Hematopoietic multipotent progenitor cell (in vitro differentiated cells): ENCODE results near the gene TAB3. TPM values are rescaled to one million over a fixed set of nuclear protein-coding genes. Genes with fewer than 3 reads are reported as not detected.
A peak's percentile ranks its signal among the peaks of the same experiment; 100 is the strongest.

Experiments used
- DNase-seq, 3 donors: peaks; one replicate each; pipeline ENCODE4 v3.0.0-alpha.2; 2011 to 2015; ENCODE audit warnings: low read depth in 2 of 3, low spot score in 2 of 3
- total RNA-seq: library from RNA; depleted of rRNA; stranded (reverse); fragments of >200 nt; gene quantifications from one replicate; pipeline ENCODE4 v1.2.3, GENCODE V29; 2012

The TAB3 gene, protein sequence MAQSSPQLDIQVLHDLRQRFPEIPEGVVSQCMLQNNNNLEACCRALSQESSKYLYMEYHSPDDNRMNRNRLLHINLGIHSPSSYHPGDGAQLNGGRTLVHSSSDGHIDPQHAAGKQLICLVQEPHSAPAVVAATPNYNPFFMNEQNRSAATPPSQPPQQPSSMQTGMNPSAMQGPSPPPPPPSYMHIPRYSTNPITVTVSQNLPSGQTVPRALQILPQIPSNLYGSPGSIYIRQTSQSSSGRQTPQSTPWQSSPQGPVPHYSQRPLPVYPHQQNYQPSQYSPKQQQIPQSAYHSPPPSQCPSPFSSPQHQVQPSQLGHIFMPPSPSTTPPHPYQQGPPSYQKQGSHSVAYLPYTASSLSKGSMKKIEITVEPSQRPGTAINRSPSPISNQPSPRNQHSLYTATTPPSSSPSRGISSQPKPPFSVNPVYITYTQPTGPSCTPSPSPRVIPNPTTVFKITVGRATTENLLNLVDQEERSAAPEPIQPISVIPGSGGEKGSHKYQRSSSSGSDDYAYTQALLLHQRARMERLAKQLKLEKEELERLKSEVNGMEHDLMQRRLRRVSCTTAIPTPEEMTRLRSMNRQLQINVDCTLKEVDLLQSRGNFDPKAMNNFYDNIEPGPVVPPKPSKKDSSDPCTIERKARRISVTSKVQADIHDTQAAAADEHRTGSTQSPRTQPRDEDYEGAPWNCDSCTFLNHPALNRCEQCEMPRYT
- total RNA-seq = 11.0 TPM

DNA sequence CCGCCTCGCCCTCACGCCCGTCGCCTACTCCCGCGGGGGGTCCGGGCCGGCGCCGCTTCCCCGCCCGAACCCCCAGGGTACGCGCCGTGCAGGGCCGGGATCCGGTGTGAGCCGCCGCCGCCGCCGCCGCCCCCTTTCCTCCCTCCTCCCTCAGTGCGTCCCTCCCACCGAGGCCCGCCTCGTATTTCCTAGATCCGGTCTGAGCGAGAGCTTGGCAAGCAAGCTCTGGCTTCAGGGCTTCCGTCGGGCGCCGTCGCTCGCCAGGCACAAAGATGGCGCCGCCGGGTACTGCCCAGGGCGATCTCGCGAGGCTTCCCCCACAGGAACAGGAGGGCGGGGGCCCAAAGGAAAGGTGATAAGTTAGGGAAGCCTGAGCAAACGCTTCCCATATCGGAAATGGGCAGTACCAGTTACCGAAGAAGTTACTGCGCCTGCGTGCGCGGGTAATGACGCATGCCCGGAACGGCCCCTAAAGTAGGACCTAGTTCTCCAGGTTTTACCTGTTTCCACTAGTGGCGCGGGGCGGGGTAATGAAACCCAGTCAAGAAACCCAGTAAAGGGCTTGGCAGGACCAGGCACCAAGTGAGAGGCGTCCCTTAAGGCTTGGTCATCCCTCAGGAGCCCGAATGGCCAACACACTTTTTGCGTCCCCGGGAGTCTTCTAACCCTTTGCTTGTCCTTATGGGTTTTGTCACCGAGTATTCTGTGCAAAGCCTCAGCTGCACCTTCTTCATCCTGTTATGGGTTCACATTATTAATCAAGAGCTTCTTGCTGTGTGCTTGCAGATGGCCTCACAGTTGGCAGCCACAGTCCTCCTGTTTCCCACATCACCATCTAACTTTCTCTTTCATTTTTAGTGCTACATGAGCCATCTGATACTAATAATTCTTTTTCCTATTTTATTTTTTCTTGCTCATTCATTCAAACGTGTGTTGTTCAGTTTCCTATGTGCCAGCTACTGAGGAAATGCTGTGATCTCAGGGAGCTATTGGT, at the start of gene TAB3:
TAB3 (minus strand) TSS at position 108 of the 994 bp plus-strand sequence. CDS start 29,666 bp downstream, outside the sequence.
- peak; percentile 81 to 96 (median 95) for DNase-seq

DNA sequence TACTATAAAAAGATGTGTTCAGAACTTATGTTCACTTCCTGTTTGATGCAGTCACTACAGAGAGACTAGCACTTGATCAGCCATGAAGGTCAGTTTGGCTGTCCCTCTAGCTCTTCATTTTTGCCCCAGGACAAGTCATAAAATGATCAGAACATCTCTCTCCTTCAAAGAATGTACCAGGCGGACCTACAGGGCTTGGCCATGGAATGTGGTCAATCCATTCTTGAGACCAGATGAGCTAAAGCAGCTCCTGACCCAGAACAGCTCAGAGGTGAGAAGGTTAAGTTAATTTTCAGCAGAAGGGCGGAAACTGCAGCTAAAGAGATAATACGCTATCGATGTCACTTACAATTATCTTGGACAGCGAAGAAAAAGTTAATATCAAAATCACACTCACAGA, 49.2 kb upstream of the TAB3 start:
- no peak for DNase-seq

DNA sequence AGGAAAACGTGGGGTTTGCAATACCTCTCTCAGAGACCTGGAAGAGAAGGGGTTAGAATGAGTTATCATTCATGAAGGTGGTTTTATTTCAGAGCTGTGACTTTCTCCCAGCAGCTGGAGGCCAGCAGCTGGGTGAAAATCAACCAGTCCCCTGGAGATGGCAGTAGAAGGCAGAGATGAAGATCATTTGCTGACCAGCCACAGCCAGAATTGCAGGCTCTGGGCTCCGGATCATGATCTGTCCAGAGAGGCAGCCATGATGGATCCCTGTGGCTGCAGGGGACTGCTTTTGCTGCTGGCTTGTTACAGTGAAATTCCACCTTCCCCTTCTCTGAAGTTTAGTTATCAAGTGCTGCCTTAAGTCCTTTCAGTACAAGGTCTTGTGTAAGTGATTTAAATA, 46.9 kb upstream of the TAB3 start:
- peak in 2 of 3 donors; percentile 4 to 20 for DNase-seq

DNA sequence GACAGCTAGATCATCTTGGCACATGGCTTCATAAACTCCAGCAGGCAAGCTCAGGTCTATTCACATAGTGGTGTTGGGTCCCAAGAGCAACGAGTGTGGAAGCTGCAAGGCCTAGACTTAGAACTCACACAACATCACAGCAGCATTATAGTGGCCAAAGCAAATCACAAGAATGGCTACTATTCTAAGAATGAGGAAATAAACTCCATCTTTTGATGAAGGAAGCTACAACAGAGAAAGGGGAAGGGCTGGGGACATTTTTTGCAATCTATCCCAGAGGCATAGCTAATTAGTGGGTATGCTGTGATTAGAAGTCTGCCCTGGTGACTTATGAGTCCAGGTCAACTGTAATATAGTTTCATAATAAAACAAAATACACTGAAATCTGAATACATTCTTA, 42.9 kb upstream of the TAB3 start:
- no peak for DNase-seq

DNA sequence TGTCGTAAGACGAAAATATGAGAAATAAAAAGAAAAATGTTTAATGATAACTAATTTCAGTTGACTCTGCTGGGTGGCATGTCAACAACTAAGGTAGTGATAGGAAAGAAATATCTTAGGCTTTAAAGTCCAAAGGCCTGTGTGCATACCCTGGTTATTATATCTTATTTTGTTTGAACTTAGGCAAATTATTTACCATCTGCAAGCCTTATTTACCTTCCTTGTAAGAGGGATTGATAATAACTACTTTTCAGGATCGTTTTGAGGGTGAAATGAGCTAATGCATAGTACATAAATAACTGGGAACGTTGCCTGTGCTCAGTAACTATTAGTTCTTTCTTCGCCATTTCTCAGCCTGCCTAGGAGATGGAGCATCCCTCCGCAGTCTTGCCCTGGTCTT, 41.6 kb upstream of the TAB3 start:
- DNase-seq = no peak

DNA sequence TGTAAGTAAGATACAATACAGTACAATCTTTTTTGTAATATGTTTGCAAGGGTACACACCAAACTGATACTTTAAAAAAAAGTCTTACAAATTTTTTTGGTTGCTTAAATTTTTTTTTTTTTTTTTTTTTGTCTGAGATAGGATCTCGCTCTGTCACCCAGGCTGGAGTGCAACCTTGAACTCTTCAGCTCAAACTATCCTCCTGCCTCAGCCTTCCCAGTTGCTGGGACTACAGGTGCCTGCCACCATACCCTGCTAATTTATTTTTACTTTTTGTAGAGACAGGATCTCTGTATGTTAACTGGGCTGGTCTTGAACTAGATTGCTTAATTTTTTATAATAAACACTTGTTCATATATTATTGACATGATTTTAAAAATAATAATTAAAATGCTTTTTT, 41.1 kb upstream of the TAB3 start:
- no peak for DNase-seq

DNA sequence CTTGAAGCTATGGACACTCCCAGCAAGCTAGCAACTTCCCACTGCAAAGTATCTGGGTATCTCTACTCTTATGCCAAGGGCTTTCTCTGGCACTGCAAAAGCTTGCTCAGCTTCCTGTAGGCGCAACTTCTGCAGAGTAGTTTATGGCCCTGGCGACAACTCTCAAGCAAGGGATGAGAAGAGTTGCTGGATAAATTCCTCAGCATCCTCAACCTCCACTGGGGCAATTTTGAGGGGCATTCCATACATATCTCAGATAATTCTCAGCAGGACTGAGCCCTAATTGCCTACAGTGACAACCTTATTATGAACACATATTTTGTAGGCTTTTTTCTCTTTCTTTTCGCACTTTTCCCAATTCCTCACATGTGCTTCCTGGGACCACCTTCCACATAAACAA, 31.2 kb upstream of the TAB3 start:
- no peak for DNase-seq

DNA sequence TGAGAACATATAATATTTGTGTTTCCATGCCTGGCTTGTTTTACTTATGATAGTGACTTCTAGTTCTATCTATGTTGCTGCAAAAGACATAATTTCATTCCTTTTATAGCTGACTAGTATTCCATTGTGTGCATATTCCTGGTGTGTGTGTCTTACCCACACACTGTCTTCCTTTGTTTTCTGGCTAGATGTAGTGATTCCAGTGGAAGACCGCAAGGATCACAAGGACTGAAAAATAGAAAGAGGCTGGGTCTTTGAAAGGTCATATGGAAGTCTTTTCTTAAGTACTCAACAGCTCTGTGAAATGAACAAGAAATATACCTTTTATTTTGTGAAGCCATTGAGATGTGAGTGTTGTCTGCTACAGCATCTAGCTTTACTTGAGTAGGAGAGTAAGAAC, 29.4 kb upstream of the TAB3 start:
- no peak for DNase-seq

DNA sequence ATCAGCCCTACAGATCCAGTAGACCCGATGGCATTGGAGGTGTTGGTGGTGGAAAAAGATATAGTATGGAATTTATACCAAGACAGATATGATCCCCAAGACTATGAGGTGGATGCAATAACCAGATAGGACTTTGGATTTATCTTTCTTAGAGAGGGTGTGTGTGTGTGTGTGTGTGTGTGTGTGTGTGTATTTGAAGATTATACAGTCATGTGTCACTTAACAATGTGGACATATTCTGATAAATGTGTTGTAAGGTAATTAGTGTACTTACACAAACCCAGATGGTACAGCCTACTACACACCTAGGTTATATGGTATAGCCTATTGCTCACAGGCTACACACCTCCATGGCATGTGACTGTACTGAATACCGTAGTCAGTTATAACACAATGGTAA, 24.4 kb upstream of the TAB3 start:
- no peak for DNase-seq

DNA sequence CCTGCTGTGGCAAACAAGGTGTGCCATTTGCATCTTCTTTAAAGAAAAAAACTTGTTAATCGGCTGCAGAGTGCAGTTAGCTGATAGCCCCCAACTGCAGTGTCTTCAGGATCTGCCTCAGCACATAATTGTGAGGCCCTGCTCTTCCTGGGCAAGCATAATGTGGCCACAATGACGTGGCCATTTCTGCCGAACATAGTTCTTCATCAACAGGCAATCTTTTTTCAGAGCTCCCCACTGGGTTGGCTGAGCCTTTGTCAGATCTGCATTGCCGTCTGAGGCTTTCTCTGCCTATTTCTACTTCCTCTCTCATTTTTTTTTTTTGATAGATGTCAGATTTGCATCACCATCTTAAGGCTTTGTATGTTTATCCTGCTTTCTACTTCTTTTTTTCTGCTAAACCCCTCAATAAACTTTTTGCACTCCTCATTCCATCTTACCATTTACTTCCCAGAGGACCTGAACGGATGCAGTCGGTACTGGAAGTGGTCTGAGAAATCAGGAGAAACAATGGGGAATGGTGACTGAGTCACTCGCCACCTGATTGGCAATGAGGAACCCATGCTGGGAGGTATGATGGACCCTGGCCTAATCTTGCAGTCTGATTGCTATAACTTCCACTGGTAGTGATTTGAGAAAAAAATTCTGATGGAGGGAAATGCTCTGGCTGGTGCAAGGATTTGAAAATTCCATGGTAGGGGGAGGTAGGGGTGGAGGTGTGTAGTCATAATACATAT, 21.2 kb upstream of the TAB3 start:
- peak in 2 of 3 donors; percentile 64 to 81 for DNase-seq

DNA sequence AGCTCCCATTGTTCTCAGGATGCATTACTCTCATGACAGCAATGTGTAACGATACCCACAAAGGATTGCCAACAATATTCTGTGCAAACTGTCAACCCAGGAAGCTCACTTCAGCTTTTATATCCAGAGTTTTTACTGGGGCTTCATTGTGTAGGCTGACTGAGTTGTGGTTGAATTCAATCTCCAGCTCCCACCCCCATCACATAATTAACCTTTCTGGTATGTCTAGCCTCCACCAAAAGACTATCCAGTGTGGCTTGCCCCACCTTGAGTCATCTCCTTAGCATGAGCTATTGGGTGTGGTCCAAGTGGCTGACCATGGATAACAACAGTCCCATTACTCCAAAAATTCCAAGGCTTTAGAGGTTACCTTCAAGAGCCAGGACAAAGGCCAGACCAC, 17.7 kb upstream of the TAB3 start:
- DNase-seq = no peak

DNA sequence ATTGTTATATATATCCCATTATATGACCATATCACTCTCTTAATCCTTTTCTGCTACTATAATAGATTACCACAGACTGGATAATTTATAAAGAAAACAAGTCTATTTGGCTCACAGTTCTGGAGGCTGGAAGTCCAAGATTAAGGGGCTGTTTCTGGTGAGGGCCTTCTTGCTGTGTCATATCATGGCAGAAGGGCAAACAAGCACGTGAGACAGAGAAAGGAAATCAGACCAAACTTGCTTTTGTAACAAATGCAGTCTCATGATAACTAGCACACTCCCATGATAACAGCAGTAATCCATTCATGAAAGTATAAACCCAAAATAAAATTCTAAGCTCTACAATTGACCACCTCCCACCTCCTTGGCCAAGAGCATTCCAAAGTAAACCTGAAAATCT, 16.3 kb upstream of the TAB3 start:
- DNase-seq = no peak

DNA sequence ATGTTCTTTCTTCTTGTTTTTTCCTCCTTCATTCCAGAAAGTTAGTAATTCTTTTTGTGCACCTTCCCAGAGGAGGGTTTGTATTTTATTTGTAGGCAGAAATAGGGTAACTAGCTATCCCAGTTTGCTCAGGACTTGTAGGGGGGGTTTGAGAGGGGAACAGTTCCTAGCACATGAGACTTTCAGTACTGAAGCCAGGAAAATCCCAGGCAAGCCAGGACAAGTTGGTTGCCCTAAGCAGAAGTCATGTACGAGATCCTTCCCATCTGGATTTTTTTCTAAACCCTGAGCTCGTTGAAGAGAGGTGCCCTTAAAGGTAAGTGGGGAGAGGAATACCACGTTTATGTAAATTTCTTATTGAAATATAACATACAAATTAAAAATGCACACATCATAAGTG, 15.6 kb upstream of the TAB3 start:
- no peak for DNase-seq

DNA sequence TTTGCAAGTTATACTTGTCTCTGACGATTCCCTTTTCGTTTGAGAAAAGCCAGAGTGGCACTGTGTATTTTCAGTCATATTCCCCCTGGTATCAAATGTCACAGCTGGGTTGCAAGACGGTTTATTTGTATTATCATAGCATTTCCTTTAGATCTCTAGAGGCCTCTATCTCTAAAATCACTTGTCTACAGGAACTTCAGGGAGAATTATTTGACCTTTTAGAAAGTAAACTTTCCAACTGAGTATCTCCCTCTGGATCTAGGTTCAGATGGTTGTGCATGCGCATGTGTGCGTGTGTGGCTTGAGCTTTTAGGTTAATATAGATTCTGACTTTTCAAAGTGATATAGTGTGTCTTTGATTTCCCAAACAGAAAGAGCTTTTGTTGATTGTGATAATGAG, 15.1 kb upstream of the TAB3 start:
- DNase-seq = no peak

DNA sequence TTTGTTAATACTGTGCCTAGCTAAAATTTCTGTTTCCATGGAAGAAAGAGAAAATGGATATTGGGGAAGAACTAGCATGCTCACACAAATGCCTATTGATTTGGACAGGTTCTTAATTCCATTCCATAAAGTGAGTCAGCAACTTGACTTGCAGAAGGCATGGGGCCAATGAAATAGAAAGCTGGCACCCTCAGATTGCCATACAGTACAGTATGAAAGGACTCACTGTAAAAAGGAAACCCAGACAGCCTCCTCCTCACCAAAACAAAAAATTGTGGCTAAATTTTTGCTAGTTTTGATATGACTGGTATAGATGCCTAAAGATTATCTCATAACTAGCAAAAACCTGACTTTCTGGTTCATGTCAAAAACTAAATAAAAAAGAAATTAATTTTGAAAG, 11.2 kb upstream of the TAB3 start:
- DNase-seq = no peak

DNA sequence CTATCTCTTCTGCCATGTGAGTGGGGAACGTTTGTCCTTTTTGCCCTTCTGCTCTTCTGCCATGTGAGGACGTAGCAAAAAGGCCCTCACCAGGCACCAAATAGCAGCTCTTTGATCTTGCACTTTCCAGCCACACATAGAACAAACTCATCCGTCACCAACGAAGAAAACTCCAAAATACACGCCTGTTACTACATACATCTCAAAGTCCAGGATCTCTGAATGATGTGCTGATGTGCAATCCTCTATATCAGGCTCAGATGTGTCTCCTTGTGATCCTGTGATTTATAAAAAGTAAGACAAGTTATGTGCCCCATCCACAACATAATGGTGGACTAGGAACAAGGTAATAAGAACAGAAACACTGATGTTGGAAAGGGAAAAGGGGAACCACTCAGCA, 9.8 kb upstream of the TAB3 start:
- DNase-seq = no peak

DNA sequence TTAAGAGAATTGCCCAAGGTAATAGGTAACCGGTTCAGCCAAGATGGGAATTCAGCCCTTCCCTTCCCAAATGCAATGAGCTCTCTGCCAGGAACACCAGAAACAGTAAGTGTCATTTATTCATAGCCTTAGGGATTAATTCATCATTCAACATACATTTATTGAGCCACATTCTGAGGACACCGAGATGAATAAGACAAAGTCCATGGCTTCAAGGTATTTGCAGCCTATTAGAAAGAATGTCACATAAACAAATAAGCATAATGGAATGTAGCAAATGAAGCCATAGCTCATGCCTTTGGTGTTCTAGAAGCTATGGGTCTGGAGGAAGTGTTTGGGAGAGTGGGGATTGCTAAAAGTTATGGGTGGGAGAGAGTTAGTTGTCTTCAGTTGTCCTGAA, 6.3 kb upstream of the TAB3 start:
- DNase-seq = no peak

DNA sequence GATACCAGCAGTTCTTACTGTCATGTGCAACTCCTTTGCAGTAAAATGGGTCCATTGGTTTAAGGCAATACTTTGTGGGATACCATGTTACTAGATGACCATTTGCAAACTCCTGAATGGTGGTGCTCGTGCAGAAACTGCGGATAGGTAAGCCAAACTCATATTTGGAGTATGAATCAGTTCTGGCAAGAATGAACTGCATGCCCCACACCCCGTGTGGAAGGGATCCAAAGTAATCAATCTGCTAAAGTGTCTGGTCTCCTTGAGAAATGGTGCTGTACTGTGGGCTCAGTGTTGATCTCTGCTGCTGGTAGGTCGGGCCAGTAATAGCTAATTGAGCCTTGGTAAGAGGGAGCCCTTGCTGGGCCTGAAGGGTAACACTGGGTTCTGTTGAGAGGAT, 4.2 kb upstream of the TAB3 start:
- no peak for DNase-seq

DNA sequence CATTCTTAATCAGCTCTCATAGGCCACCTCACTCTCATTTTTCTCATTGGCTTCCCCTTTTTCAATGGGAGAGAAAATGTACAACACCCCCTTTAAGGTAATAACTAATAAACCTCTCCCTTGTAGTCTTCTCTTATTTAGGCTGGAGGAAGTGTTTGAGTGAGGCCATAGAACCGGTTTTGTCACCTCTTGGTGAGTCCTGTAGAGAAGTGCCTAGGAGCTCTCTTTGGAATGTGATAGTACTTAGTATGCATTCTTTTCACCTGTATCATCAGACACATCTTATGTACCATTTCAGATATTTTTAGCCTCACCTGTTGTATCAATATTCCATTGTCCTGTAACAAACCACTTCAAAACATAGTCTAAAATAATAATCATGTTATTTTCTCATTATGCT, 3.5 kb upstream of the TAB3 start:
- no peak for DNase-seq

DNA sequence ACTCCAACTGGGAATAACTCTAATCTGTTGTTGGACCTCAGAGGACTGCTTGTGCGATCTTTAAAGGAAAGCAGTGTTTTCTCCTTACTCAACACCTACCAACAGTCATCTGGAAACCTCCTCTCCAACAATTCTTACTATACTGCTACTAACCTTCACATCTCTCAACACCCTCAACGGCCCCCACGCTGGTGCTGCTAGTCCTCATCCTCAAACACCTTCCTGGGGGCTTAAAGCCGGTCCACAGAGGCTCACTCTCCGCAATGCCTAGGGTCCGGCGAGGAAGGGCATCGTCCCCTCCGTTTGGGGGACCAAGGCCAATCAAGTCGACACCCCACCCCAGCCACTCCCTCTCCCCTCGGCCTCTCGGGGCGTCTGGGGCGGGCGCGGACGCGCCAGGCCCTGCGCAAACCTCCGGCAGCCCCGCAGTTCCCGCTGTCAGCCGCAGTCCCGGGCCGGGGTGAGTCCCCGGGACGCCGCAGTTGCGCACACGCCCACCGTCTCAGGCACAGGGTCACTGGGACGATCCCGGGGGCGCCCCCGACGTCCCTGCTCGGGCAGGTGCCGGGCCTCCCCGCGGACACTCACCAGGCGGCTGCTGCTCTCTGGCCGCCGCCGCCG, 418 bp downstream of the TAB3 start:
- DNase-seq = peak in 2 of 3 donors; percentile 2 to 6
